Cardiac fibroblast (primary cell): ENCODE results near the gene LRP1B.

Experiments
- DNase-seq, 2 donors: peaks; one replicate each; pipeline versions ENCODE4 v3.0.0 to v3.0.0-alpha.2; 2010; ENCODE audit warnings: low read depth in 2 of 2
- H3K4me3 ChIP-seq, 2 donors: replicated peaks in 1 of 2; 1 replicate in 1 of 2; 2 replicates in 1 of 2; pipeline ENCODE4 v1.5.1; 2011; ENCODE audit warnings: low read depth in 2 of 2, low read length in 2 of 2, mild to moderate bottlenecking in 2 of 2, moderate library complexity in 1 of 2
- CTCF ChIP-seq: IDR thresholded peaks from one replicate; pipeline ENCODE4 v1.5.1; 2011; ENCODE audit warnings: low read depth, mild to moderate bottlenecking, low read length, inconsistent platforms

LRP1B gene

GRCh38 chr2:142008135-142008744 lies 122.6 kb downstream of the LRP1B start:
- TF ChIP-seq CTCF: no peak
- H3K4me3 ChIP-seq: no peak overlapping the region
- no peak for DNase-seq

- no peak for DNase-seq
- no peak overlapping the region for H3K4me3 ChIP-seq
- TF ChIP-seq CTCF: no peak
These were observed 136.8 kb downstream of the LRP1B start for GRCh38 chr2:141994066-141994465.

GRCh38 chr2:141992695-141993094 lies 138.1 kb downstream of the LRP1B start:
- DNase-seq: no peak
- TF ChIP-seq CTCF: no peak
- H3K4me3 ChIP-seq: no peak overlapping the region

- peak in 1 of 2 donors; percentile 0 for DNase-seq
- H3K4me3 ChIP-seq: no peak overlapping the region
- no peak for TF ChIP-seq CTCF
These were observed 162.4 kb downstream of the LRP1B start for GRCh38 chr2:141968433-141968832.

GRCh38 chr2:141967980-141968379 lies 162.8 kb downstream of the LRP1B start:
- no peak for DNase-seq
- H3K4me3 ChIP-seq: no peak overlapping the region
- TF ChIP-seq CTCF: no peak

- no peak overlapping the region for H3K4me3 ChIP-seq
- TF ChIP-seq CTCF: no peak
- no peak for DNase-seq
These were observed 163.3 kb downstream of the LRP1B start for GRCh38 chr2:141967503-141967902.

- no peak overlapping the region for H3K4me3 ChIP-seq
- no peak for DNase-seq
- TF ChIP-seq CTCF: no peak
These were observed 170.9 kb downstream of the LRP1B start for GRCh38 chr2:141959941-141960340.
